HG03439 (cell line): Measurements from ENCODE around the gene CDO1.

Experiments
- ATAC-seq: cut with Tn5 transposase; IDR thresholded peaks from one replicate; pipeline ENCODE4 v1.9.1; 2021; ENCODE audit warnings: mild to moderate bottlenecking, moderate library complexity; ENCODE audit not compliant: unreplicated experiment

The CDO1 gene

DNA sequence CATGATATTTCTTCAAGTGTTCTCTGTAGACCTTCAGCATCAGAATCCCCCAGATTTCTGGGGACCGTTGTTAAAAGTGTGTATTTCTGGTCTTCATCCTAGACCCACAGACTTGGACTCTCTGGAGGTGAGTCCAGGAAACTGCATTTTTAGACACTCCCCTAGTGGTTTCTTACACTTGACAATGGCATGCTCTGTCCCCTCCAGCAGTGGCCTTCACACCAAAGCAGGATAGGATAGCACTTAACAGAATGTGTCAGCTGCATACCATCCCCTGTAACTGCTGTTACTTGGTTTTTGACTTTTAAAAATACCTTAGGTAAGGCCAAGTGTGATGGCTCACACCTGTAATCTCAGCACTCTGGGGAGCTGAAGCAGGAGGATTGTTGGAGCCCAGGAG lies 20.8 kb downstream of the CDO1 start:
- ATAC-seq, result no peak

DNA sequence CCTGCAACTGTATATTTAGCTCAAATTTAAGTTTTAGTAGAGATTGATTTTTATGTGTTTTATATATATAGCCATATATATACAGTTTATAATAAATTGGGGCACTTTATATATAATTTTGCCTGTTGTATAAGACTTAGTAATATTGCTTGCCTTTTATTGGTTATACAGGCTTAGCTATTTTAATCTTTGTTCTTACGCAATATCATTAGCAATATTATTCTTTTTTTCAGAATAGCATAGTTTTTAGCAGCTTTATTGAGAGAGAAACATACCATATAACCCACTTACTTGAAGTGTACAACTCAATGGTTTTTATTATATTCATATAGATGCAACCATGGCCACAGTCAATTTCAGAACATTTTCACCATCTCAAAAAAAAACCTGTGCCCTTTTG lies 28.0 kb downstream of the CDO1 start:
- ATAC-seq, result no peak

DNA sequence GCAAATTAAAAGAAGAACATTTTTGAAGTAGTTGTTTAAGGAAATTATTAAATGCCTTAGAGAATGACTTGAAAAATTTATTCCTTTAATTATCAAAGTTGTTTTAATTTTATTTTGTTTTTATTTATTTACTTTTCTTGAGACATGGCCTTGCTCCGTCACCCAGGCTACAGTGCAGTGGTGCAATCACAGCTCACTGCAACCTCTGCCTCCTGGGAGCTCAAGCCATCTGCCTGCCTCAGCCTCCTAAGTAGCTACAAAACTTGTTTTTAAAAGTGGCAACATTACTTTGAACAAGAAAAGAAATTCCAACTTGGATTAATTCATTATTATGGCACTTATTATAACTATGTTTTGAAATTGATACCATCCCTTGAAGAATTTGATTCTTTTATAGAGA lies 29.0 kb downstream of the CDO1 start:
- ATAC-seq, result no peak

DNA sequence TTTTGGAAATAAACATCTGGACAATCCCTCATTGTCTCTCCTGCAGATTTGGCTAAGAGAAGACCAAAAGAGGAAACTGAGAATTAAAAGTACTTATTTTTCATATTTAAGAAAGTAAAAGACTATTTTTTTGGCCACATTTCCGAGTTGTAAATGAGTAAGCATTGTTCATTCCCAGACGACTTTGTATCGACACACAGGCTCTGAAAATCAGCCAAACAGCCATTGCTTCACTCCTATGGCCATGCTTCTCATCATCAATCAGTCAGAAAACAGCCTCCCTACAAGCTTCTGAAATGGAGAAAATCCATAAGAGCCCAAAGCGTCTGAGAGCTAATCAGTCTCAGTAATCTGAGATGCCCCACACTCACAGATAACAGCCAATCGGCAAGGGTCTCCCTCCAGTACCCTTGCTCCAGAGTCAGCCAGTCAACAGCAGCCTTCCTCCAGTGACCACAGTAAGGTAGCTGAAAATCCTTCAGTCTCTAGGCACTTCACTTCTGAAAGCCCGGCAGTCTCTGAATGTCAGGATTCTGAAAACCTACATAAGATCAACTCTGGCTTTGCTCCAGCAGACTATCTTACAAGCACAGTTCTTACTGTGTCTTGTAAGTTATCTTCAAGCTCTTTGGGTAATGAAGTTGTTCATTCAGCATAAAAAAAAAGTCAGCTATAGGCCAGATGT lies 30.9 kb downstream of the CDO1 start:
- ATAC-seq, result no peak

DNA sequence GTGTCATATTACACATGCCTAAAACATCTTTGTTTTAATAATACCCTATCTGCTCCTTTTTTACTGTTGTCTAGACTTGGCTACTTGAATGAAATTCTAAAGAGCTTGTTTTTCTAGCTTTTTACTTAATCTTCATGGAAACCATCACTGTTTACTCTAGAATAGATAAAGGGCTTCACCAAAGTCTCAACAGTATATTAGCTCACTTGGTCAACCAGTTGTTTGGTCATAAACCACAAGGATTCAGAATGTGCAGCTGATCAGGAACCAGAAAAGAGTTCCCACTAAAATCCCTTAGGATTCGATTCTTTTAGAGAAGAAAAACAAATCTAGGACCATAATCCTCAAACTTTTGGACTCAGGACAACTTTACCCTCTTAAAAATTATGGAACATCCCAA lies 38.0 kb downstream of the CDO1 start:
- no peak for ATAC-seq

DNA sequence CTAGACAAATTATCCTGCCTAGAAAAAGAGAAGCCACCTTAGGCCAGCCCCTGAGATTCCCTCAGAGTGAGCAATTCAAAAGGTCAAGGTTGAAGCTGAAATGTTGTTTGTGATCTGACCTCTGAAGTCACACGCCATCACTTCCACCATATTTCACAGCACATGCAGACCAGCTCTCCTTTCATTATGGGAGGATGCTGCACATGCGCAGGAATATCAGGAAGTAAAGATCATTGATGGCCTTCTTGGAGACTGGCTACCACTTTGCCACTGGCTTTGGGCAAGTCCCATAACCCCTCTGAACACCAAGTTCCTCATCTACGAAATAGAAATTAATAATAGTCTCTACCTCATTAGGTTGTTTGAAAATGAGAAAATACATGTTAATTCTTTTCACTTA lies 39.5 kb downstream of the CDO1 start:
- ATAC-seq, result no peak

DNA sequence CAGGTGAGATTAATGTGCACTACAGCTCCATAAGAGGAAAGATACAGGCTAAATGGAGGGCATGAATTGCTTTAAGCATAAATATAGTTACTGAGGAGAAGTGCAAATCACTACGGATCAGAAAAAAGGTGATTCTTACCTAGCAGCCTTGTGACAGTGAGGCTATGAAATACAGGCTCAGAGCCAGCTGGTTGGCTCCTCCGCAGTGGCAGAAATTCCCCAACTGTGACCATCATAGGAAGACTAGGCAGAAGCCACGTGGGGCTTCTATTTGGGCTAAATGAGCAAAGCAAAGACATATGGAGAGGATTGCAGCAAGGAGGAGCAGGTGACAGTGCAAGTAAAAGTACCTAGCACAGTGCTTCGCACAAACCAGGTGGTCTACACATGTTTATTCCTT lies 40.5 kb downstream of the CDO1 start:
- ATAC-seq, result no peak

DNA sequence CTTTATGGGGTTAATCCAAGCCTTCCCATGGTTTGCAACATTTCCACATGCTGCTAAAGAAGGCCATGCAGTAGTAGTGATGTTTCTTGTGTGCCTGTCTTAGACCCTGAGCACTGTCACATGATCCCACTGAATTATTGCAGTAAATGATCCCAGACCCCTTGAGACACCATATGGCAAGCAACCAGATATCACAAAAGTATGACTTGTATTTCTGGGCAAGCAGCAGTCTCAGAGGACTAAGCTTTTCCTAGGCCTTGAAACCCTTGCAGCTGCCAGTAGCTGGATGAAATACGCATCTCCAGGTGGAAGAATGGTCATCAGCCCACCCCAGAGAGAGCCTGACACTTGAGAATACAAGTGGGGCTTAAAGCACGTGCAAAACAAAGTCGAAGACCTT lies 41.8 kb downstream of the CDO1 start:
- ATAC-seq, result no peak

DNA sequence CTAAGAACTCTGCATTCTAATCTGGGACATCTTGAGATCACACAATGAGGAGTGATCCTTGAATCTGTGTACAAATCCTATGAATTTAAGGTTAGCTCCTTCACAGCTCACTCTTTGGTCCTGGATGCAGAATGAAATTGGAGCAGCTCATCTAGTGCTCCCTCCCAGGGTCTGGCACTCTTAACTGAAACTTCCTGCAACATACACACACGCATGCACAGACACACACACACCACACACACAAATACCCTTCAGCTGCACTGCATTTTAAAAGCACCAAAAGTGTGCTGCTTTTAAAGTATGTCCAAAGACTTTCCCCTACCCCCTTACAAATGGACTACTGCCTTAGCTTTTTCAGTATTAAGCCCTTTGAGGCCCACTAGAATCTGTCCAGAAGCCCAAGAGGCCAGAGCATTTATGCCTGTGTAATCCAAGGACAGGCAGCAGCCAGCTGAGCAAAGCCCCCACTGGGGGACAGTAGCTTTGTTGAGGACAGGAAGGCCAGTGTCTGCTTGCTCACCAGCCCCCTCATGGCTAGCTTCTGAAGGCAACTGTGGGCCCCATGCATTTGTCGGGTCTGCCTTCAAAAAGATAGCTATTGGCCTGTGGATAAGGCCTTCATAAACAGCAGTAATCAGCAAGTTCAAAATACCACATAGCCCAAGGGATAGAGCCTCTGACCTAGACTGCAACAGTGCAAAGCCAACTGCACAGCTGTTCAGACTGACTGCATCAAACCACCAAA lies 43.6 kb downstream of the CDO1 start:
- no peak for ATAC-seq

DNA sequence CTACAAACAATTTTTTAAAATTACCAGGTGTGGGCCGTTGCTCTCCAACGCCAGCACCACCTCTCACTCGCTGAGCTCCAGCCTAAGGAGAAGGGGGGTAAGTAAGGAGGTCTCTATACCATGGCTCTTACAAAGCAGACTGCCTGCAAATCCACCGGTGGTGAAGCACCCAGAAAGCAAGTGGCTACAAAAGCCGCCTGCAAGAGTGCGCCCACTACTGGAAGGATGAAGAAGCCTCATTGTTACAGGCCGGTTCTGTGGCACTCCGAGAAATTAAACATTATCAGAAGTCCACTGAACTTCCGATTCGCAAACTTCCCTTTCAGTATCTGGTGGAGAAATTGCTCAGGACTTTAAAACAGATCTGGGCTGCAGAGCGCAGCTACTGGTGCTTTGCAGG lies 46.0 kb downstream of the CDO1 start:
- no peak for ATAC-seq

DNA sequence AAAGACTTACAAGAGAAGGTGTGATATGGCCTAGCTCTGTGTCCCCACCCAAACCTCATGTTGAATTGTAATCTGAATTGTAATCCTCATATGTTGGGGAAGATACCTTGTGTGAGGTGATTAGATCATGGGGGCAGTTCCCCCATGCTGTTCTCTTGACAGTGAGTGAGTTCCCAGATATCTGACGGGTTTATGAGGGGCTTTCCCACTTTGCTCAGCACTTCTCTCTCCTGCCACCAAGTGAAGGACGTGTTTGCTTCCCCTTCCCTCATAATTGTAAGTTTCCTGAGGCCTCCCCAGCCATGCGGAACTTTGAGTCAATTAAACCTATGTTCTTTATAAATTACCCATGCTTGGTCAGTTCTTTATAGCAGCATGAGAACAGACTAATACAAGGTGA lies 49.0 kb downstream of the CDO1 start:
- ATAC-seq, result no peak

DNA sequence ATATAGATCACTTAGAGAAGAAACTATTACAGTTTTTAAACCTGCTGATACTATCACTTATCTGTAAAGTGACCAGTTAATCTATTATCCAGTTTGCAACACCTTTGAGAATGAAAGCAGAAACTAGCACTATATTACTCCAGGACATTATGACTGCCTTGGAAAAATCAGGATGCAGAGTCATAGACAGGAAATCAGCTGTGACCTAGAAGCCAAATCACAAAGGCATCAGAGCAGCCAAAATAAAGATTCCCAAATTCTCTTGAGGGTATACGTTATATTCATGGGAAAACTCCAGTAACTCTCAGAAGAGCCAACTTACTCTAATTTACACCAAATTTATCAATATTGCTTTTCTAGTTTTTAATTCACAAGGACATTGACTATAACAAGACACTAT lies 49.9 kb downstream of the CDO1 start:
- no peak for ATAC-seq

DNA sequence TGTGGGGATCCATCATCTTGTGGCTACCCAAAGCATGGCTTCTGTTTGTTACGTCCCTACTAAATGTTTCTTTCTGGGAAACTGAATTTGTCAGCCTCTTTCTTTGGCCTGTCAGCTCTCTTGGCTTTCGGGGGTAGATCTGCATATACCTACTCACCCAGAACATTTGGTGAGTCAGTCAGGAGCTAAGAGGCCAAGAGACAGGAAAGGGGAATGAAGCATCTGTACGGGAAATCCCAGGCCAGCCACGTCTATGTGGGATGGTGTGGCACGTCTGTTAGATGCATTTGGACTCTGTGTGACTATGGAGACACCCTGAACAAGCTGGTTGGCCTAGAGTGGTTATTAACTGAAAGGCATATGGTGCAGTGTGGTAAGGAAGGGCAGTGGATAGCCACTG lies 58.1 kb downstream of the CDO1 start:
- peak; percentile 60 for ATAC-seq

DNA sequence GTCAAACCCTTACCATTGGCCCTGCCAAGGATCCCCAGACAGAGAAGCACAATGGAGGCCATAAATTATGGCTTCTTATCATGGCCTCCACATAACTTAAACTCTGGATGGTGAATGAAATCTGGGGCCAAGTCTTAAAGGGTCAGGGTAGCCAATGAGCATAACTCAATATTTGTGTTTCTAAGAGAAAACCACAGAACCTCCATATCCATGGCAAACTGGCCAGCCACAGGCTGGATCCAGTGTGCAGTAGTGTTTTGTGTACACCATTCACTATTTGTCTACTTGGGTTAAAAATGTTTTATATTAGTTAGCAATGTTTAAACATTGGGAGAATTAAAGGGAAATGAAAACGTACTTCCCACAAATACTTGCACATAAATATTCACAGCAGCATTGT lies 60.8 kb downstream of the CDO1 start:
- ATAC-seq, result no peak
